Keratinocyte (primary cell): ENCODE measurements around the gene ST8SIA4.

Experiments
- CTCF ChIP-seq, 3 experiments: IDR thresholded peaks in 1 of 3; conservative IDR thresholded peaks in 1 of 3; optimal IDR thresholded peaks in 1 of 3; 2 replicates in 2 of 3; 3 replicates in 1 of 3; pipeline versions ENCODE3 to v1.5.1; 2011; ENCODE audit warnings: low read length in 3 of 3, mild to moderate bottlenecking in 3 of 3, moderate library complexity in 2 of 3, control low read depth in 1 of 3, inconsistent platforms in 1 of 3; ENCODE audit not compliant: insufficient read depth in 2 of 3; ENCODE audit errors: extremely low read depth in 1 of 3
- EZH2 ChIP-seq: IDR thresholded peaks from one replicate; pipeline ENCODE4 v1.6.1; 2012; ENCODE audit warnings: inconsistent platforms, mild to moderate bottlenecking, low read length, moderate library complexity

- TF ChIP-seq CTCF (optimal IDR thresholded peaks at IDR 0.05 in 1 of 3, IDR thresholded peaks at IDR 0.05 in 1 of 3, conservative IDR thresholded peaks at IDR 0.05 in 1 of 3; ENCODE audit: extremely low read depth in 1 of 3, insufficient read depth in 2 of 3, low read length in 3 of 3) (no peak), EZH2 (no peak)
These were observed 99.7 kb downstream of the ST8SIA4 start for GRCh38 chr5:100803397-100803796.
